Common myeloid progenitor, CD34-positive (primary cell): ENCODE data around the gene ADGRG7.
A peak's percentile ranks its signal among the peaks of the same experiment; 100 is the strongest.

Source experiments
- CTCF ChIA-PET: fragments of 350-600 bp; sonication (Branson Sonifier 250); formaldehyde crosslinking; loops from one replicate; lab custom pipeline; 2021; ENCODE audit warnings: antibody characterized with exemption; lab: Charles Lee
- POLR2A ChIA-PET: fragments of 350-600 bp; sonication (Branson Sonifier 250); formaldehyde crosslinking; loops from one replicate; lab custom pipeline; 2021; ENCODE audit warnings: antibody characterized with exemption; lab: Charles Lee
- DNase-seq, 3 donors: peaks; one replicate each; pipeline versions ENCODE4 v3.0.0 to v3.0.0-alpha.2; 2013
- H3K27ac ChIP-seq, 2 experiments: 1 replicate in 1 of 2; 2 replicates in 1 of 2; pipeline ENCODE4 v1.7.0; 2013; ENCODE audit warnings: inconsistent platforms in 2 of 2, low read length in 2 of 2, mild to moderate bottlenecking in 2 of 2, low read depth in 1 of 2, moderate library complexity in 1 of 2; ENCODE audit not compliant: severe bottlenecking in 2 of 2, insufficient read depth in 1 of 2, poor library complexity in 1 of 2
- H3K27me3 ChIP-seq, 5 experiments: replicated peaks in 2 of 5; 1 replicate in 3 of 5; 2 replicates in 2 of 5; pipeline versions ENCODE4 v1.6.1 to v1.7.0; 2013; ENCODE audit warnings: low read length in 4 of 5, mild to moderate bottlenecking in 2 of 5, moderate library complexity in 2 of 5, inconsistent platforms in 1 of 5; ENCODE audit not compliant: insufficient read depth in 5 of 5, control insufficient read depth in 4 of 5
- H3K36me3 ChIP-seq, 4 experiments: 1 replicate in 2 of 4; 2 replicates in 2 of 4; pipeline versions ENCODE4 v1.6.1 to v1.7.0; 2013; ENCODE audit warnings: low read length in 3 of 4, control low read depth in 1 of 4, mild to moderate bottlenecking in 1 of 4; ENCODE audit not compliant: control insufficient read depth in 4 of 4, insufficient read depth in 4 of 4
- H3K4me1 ChIP-seq, 4 experiments: 1 replicate in 3 of 4; 2 replicates in 1 of 4; pipeline versions ENCODE4 v1.6.1 to v1.7.1; 2013; ENCODE audit warnings: low read length in 3 of 4, mild to moderate bottlenecking in 3 of 4, control low read depth in 1 of 4, inconsistent platforms in 1 of 4, moderate library complexity in 1 of 4; ENCODE audit not compliant: control insufficient read depth in 4 of 4, insufficient read depth in 4 of 4; ENCODE audit errors: control extremely low read depth in 1 of 4
- H3K4me3 ChIP-seq, 7 experiments: 1 replicate in 4 of 7; 2 replicates in 3 of 7; pipeline versions ENCODE4 v1.5.1 to v1.7.0; 2013; ENCODE audit warnings: mild to moderate bottlenecking in 7 of 7, low read length in 6 of 7, moderate library complexity in 6 of 7, inconsistent platforms in 2 of 7, low read depth in 2 of 7, control low read depth in 1 of 7; ENCODE audit not compliant: insufficient read depth in 4 of 7, control insufficient read depth in 1 of 7; ENCODE audit errors: extremely low read depth in 1 of 7
- H3K9me3 ChIP-seq, 5 experiments: 1 replicate in 4 of 5; 2 replicates in 1 of 5; pipeline versions ENCODE4 v1.6.1 to v1.7.1; 2013; ENCODE audit warnings: low read length in 4 of 5, mild to moderate bottlenecking in 2 of 5, inconsistent platforms in 1 of 5, low read depth in 1 of 5, moderate library complexity in 1 of 5; ENCODE audit not compliant: control insufficient read depth in 4 of 5, insufficient read depth in 2 of 5; ENCODE audit errors: control extremely low read depth in 1 of 5
- WGBS: methylation state at CpG from one replicate; pipeline ENCODE4 v1.1.5; 2013; ENCODE audit not compliant: insufficient coverage; 5-methylcytosine and 5-hydroxymethylcytosine counted together

ADGRG7 gene

DNA sequence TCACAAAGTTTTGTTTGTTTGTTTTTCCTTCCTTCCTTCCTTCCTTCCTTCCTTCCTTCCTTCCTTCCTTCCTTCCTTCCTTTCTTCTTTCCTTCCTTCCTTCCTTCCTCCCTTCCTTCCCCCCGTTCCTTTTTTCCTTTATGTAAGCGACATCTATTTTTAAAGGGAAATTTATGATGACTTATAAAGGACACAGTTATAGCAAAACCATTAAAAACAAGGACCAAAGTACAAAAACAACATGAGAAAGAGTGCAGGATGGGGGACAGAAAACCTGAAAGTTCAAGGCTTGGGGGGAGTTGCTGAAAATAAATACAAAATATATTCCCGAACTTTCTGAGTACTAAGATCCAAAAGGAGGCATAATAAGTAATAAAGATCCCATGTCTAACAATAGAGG is 1.8 kb downstream of the ADGRG7 start:
- H3K36me3 ChIP-seq: no peaks in the 10 kb centered on the region
- H3K9me3 ChIP-seq: no peaks in the 10 kb centered on the region
- no peak overlapping the region for H3K4me3 ChIP-seq
- peaks cover 0 to 14% (median 8%) of the 10 kb centered on the region in 4 experiments for H3K4me1 ChIP-seq
- no peaks in the 10 kb centered on the region for H3K27me3 ChIP-seq
- no CpG with 5 or more reads among the region's 3 CpGs for WGBS
- ChIA-PET CTCF (interaction anchor here (0.8 to 1.5 kb wide), 2 partner anchors 8 to 294 kb away, joined by 3 read pairs; no protein-coding TSS in a partner anchor), POLR2A (no interaction called here)
- DNase-seq: no peak
- no peak overlapping the region for H3K27ac ChIP-seq

- DNase-seq: no peak
- Histone ChIP-seq H3K27me3 (no peaks in the 10 kb centered on the region), H3K4me3 (no peak overlapping the region), H3K36me3 (no peaks in the 10 kb centered on the region), H3K27ac (no peak overlapping the region), H3K9me3 (no peaks in the 10 kb centered on the region), H3K4me1 (peaks cover 0 to 13% (median 8%) of the 10 kb centered on the region in 4 experiments)
- no CpG with 5 or more reads among the region's 4 CpGs for WGBS
- CTCF ChIA-PET: no interaction called here
- POLR2A ChIA-PET: no interaction called here
These were observed 4.5 kb downstream of the ADGRG7 start for GRCh38 chr3:100613721-100614390.

- H3K27me3 ChIP-seq: no peaks in the 10 kb centered on the region
- H3K27ac ChIP-seq: no peak overlapping the region
- CTCF ChIA-PET: no interaction called here
- no peaks in the 10 kb centered on the region for H3K9me3 ChIP-seq
- no peak overlapping the region for H3K4me3 ChIP-seq
- no peaks in the 10 kb centered on the region for H3K36me3 ChIP-seq
- POLR2A ChIA-PET: no interaction called here
- H3K4me1 ChIP-seq: peaks cover 0 to 2% (median under 1%) of the 10 kb centered on the region in 4 experiments
- no peak for DNase-seq
These were observed 5.5 kb downstream of the ADGRG7 start for GRCh38 chr3:100614941-100615340.

DNA sequence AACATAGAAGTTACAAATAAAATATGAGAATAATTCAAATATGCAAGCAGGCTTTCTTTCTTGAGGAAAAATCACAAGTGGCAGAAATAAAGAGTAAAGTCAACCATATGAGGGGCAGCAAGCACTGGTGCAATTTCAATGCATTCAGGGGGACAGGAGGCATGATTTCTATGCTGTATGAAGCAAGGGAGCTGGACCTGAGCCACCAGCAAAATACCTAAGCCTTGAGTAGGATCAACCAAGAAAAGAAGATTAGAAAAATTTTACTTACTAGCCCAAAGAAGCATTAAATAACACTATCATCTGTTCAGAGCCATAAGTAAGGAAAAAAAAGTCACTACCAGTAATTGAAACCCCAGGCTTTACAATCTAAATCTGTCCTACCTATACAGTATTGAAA is 6.3 kb downstream of the ADGRG7 start:
- ChIA-PET CTCF (no interaction called here), POLR2A (no interaction called here)
- Histone ChIP-seq H3K4me1 (peaks cover 0 to 2% (median 0%) of the 10 kb centered on the region in 4 experiments), H3K27me3 (no peaks in the 10 kb centered on the region), H3K27ac (no peak overlapping the region), H3K36me3 (no peaks in the 10 kb centered on the region), H3K4me3 (no peak overlapping the region), H3K9me3 (no peaks in the 10 kb centered on the region)
- no peak for DNase-seq

- peaks cover 0 to 3% (median 0%) of the 10 kb centered on the region in 5 experiments for H3K9me3 ChIP-seq
- H3K36me3 ChIP-seq: no peaks in the 10 kb centered on the region
- CTCF ChIA-PET: no interaction called here
- POLR2A ChIA-PET: no interaction called here
- H3K27me3 ChIP-seq: no peaks in the 10 kb centered on the region
- no peaks in the 10 kb centered on the region for H3K4me1 ChIP-seq
- no peak overlapping the region for H3K27ac ChIP-seq
- H3K4me3 ChIP-seq: no peak overlapping the region
- no peak for DNase-seq
These were observed 11.8 kb downstream of the ADGRG7 start for GRCh38 chr3:100621251-100621650.

DNA sequence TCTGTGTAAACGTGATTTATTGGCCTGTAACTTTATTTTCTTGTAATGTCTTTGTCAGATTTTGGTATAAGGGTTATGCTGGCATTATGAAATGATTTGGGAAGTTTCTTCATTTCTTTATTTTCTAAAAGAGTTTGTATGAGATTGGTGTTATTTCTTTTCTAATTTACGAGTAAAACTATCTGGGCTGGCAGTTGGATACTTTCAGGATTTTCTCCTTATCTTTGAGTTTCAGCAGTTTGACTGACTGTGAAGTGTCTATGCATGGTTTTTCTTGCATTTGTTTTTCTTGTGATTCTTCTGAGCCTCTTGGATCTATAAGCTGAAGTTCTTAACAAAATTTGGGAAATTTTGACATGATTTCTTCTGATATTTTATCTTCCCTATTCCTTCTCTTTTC is 18.1 kb downstream of the ADGRG7 start:
- Histone ChIP-seq H3K4me1 (peaks cover 3 to 27% (median 15%) of the 10 kb centered on the region in 4 experiments), H3K9me3 (peaks cover 0 to 3% (median 0%) of the 10 kb centered on the region in 5 experiments), H3K4me3 (no peak overlapping the region), H3K27ac (no peak overlapping the region), H3K36me3 (no peaks in the 10 kb centered on the region), H3K27me3 (no peaks in the 10 kb centered on the region)
- DNase-seq: no peak
- ChIA-PET POLR2A (no interaction called here), CTCF (interaction anchor here (0.8 kb wide), 1 partner anchor 38 kb away, joined by 3 read pairs; no protein-coding TSS in a partner anchor)
- 76% methylated on average over 2 of the region's 2 CpGs for WGBS

DNA sequence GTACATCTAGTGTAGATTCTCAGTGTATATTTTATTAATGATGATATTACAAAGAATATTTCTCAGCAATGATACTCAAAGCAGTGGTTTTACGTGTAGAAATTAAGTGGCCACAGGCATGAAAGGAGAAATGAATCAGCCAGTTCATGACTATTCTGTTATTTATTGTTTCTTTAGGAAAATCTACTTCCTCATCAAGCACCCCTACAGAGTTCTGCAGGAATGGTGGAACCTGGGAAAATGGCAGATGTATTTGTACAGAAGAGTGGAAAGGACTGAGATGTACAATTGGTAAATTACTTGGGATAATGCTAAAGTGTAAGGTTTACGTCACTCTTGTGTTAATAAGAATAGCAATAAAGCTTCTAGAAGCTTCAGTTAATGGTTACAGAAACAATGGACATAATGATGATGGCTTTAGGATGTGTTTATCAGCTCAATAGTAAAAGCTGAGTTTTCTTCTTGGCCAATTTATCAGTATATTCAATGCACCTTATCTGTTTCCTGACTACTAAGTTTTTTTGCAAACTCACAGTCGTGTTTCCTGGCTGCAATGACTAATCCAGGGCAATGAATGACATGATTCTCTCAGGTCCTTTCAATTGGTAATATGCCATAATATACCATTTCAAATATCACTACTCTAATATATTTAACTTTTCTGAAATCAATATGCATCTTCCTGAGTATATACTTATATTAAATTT is 20.2 kb downstream of the ADGRG7 start:
- WGBS: 0% methylated on average over 1 of the region's 3 CpGs
- POLR2A ChIA-PET: no interaction called here
- CTCF ChIA-PET: interaction anchor here (0.9 to 1.0 kb wide), 2 partner anchors 18 to 166 kb away, joined by 3 read pairs; no protein-coding TSS in a partner anchor
- peak overlapping the region in 2 of 7 experiments; percentile 40 to 55 for H3K4me3 ChIP-seq
- peaks cover 3 to 35% (median 20%) of the 10 kb centered on the region in 4 experiments for H3K4me1 ChIP-seq
- no peaks in the 10 kb centered on the region for H3K9me3 ChIP-seq
- H3K27ac ChIP-seq: peak overlapping the region; percentile 25 to 83
- no peaks in the 10 kb centered on the region for H3K27me3 ChIP-seq
- no peaks in the 10 kb centered on the region for H3K36me3 ChIP-seq
- DNase-seq: peak; percentile 82 to 93 (median 87)
